GM12801 (cell line): ENCODE results near the gene FHIP2A.

ENCODE experiments used
- CTCF ChIP-seq: IDR thresholded peaks from one replicate; pipeline ENCODE4 v1.5.1; 2011; ENCODE audit warnings: control low read depth; ENCODE audit not compliant: insufficient read length; ENCODE audit errors: extremely low read depth

FHIP2A gene

GRCh38 chr10:114783686-114784085, 37.9 kb upstream of the FHIP2A start:
- no peak for TF ChIP-seq CTCF

- TF ChIP-seq CTCF, result no peak
Observed at GRCh38 chr10:114791768-114792167, 29.8 kb upstream of the FHIP2A start.

- TF ChIP-seq CTCF, result no peak
Observed at GRCh38 chr10:114795039-114795438, 26.5 kb upstream of the FHIP2A start.

- no peak for TF ChIP-seq CTCF
Observed at GRCh38 chr10:114800361-114800760, 21.2 kb upstream of the FHIP2A start.

GRCh38 chr10:114801411-114801813, 20.2 kb upstream of the FHIP2A start:
- no peak for TF ChIP-seq CTCF

- TF ChIP-seq CTCF, result no peak
Observed at GRCh38 chr10:114802177-114802576, 19.4 kb upstream of the FHIP2A start.

GRCh38 chr10:114806562-114807391, 14.8 kb upstream of the FHIP2A start:
- TF ChIP-seq CTCF, result no peak
